MM.1S (cell line): ENCODE data around the gene DTNB.
A peak's percentile ranks its signal among the peaks of the same experiment; 100 is the strongest.

Experiments
- DNase-seq: peaks from one replicate; pipeline ENCODE4 v3.0.0-alpha.2; 2015
- H2AFZ ChIP-seq: fragments of 300-600 bp; sonication (generic); 2 replicates; pipeline ENCODE4 v1.6.0; 2016; ENCODE audit warnings: antibody characterized with exemption, low read length
- H3F3A ChIP-seq: fragments of 300-600 bp; sonication (generic); 2 replicates; pipeline ENCODE4 v1.6.1; 2016; ENCODE audit warnings: mild to moderate bottlenecking, antibody characterized with exemption, low read length, moderate library complexity, mixed read lengths; ENCODE audit not compliant: insufficient read depth
- H3K27ac ChIP-seq: fragments of 300-600 bp; sonication (generic); 2 replicates; pipeline ENCODE4 v1.5.1; 2016; ENCODE audit warnings: mild to moderate bottlenecking, low read length
- H3K27me3 ChIP-seq: fragments of 300-600 bp; sonication (generic); replicated peaks from 2 replicates; pipeline ENCODE4 v1.6.0; 2016; ENCODE audit warnings: low read length; ENCODE audit not compliant: insufficient read depth
- H3K36me3 ChIP-seq: fragments of 300-600 bp; sonication (generic); replicated peaks from 2 replicates; pipeline ENCODE4 v1.6.1; 2016; ENCODE audit warnings: mild to moderate bottlenecking, low read length, mixed read lengths; ENCODE audit not compliant: insufficient read depth
- H3K4me1 ChIP-seq: fragments of 300-600 bp; sonication (generic); 2 replicates; pipeline ENCODE4 v1.6.1; 2016; ENCODE audit warnings: low read length, mixed read lengths
- H3K4me2 ChIP-seq: fragments of 300-600 bp; sonication (generic); 2 replicates; pipeline ENCODE4 v1.6.0; 2016; ENCODE audit warnings: low read depth, low read length
- H3K4me3 ChIP-seq: fragments of 300-600 bp; sonication (generic); 2 replicates; pipeline ENCODE4 v1.5.1; 2016; ENCODE audit warnings: low read length, mixed read lengths
- H3K79me2 ChIP-seq: fragments of 300-600 bp; sonication (generic); 2 replicates; pipeline ENCODE4 v1.6.1; 2016; ENCODE audit warnings: mixed run types, low read length, mixed read lengths
- H3K9ac ChIP-seq: fragments of 300-600 bp; sonication (generic); 2 replicates; pipeline ENCODE4 v1.6.1; 2016; ENCODE audit warnings: low read length, mixed read lengths
- H3K9me2 ChIP-seq: fragments of 300-600 bp; sonication (generic); replicated peaks from 2 replicates; pipeline ENCODE4 v1.6.1; 2016; ENCODE audit warnings: mild to moderate bottlenecking, low read length, mixed read lengths; ENCODE audit not compliant: insufficient read depth
- H3K9me3 ChIP-seq: fragments of 300-600 bp; sonication (generic); replicated peaks from 2 replicates; pipeline ENCODE4 v1.6.1; 2016; ENCODE audit warnings: mild to moderate bottlenecking, low read length, mixed read lengths; ENCODE audit not compliant: insufficient read depth
- H4K20me1 ChIP-seq: fragments of 300-600 bp; sonication (generic); 2 replicates; pipeline ENCODE4 v1.6.1; 2016; ENCODE audit warnings: mild to moderate bottlenecking, low read length, moderate library complexity, mixed read lengths; ENCODE audit not compliant: insufficient read depth
- CTCF ChIP-seq: fragments of 300-600 bp; sonication (generic); IDR thresholded peaks from 2 replicates; pipeline ENCODE4 v1.5.1; 2016; ENCODE audit warnings: antibody characterized with exemption, low read length, mixed read lengths
- EZH2 ChIP-seq: fragments of 300-600 bp; sonication (generic); optimal IDR thresholded peaks from 2 replicates; pipeline ENCODE3; 2017; ENCODE audit warnings: low read depth, mild to moderate bottlenecking, antibody characterized with exemption, low read length, mixed read lengths
- EZH2phosphoT487 ChIP-seq: fragments of 300-600 bp; sonication (generic); IDR thresholded peaks from 2 replicates; pipeline ENCODE4 v1.6.1; 2018; ENCODE audit warnings: antibody characterized with exemption, low read length

Gene DTNB

GRCh38 chr2:25378731-25379490, 294.5 kb downstream of the DTNB start:
- Histone ChIP-seq H3K9ac (no peak overlapping the region), H3K27ac (peak overlapping the region; percentile 65; the same call in 1 of the 2 replicates), H4K20me1 (no peaks in the 10 kb centered on the region), H3K4me1 (peaks cover 45% of the 10 kb centered on the region), H3K79me2 (0 out of 2 replicates have a peak, but pooled peaks cover 2% of the 10 kb centered on the region), H3K9me2 (no peaks in the 10 kb centered on the region), H3K9me3 (no peaks in the 10 kb centered on the region), H3K36me3 (no peaks in the 10 kb centered on the region), H3K27me3 (no peaks in the 10 kb centered on the region), H3K4me2 (no peak overlapping the region), H3F3A (peaks cover 25% of the 10 kb centered on the region), H3K4me3 (no peak overlapping the region), H2AFZ (no peak overlapping the region)
- no peak for TF ChIP-seq EZH2
- no peak for TF ChIP-seq CTCF
- no peak for TF ChIP-seq EZH2phosphoT487
- DNase-seq: no peak

GRCh38 chr2:25377822-25378421, 295.5 kb downstream of the DTNB start:
- H3K27me3 ChIP-seq: no peaks in the 10 kb centered on the region
- no peaks in the 10 kb centered on the region for H3K9me3 ChIP-seq
- no peaks in the 10 kb centered on the region for H3K36me3 ChIP-seq
- peaks cover 45% of the 10 kb centered on the region for H3K4me1 ChIP-seq
- no peak for DNase-seq
- no peak overlapping the region for H3K4me2 ChIP-seq
- H3K79me2 ChIP-seq: 0 out of 2 replicates have a peak, but pooled peaks cover 2% of the 10 kb centered on the region
- H3K9ac ChIP-seq: no peak overlapping the region
- H3K27ac ChIP-seq: peak overlapping the region; percentile 80; the same call in 1 of the 2 replicates
- H2AFZ ChIP-seq: no peak overlapping the region
- TF ChIP-seq CTCF (no peak), EZH2 (no peak), EZH2phosphoT487 (no peak)
- H3K9me2 ChIP-seq: no peaks in the 10 kb centered on the region
- H3K4me3 ChIP-seq: no peak overlapping the region
- H3F3A ChIP-seq: peaks cover 25% of the 10 kb centered on the region
- H4K20me1 ChIP-seq: no peaks in the 10 kb centered on the region

- Histone ChIP-seq H3K9ac (peak overlapping the region; percentile 42), H2AFZ (peak overlapping the region; percentile 82), H3K9me2 (no peaks in the 10 kb centered on the region), H3K4me2 (peak overlapping the region; percentile 69), H3K27ac (peak overlapping the region; percentile 80), H3K4me3 (peak overlapping the region; percentile 43; the same call in 1 of the 2 replicates), H4K20me1 (no peaks in the 10 kb centered on the region), H3K36me3 (no peaks in the 10 kb centered on the region), H3K4me1 (peaks cover 45% of the 10 kb centered on the region), H3K9me3 (no peaks in the 10 kb centered on the region), H3F3A (peaks cover 25% of the 10 kb centered on the region), H3K79me2 (0 out of 2 replicates have a peak, but pooled peaks cover 2% of the 10 kb centered on the region), H3K27me3 (no peaks in the 10 kb centered on the region)
- peak; percentile 97 for DNase-seq
- TF ChIP-seq EZH2 (no peak), CTCF (peak; percentile 97)
These were observed 296.4 kb downstream of the DTNB start for GRCh38 chr2:25376750-25377621.
